B cell (primary cell): ENCODE measurements around the gene UNC13A. TPM values are rescaled to one million over a fixed set of nuclear protein-coding genes. Genes with fewer than 3 reads are reported as not detected.

Experiments used
- ATAC-seq: fragments of 200-7000 bp; cut with Tn5 transposase; one replicate; pipeline ENCODE4 v1.10.0; 2021; ENCODE audit warnings: low read depth, mild to moderate bottlenecking, moderate number of reproducible peaks, moderate library complexity
- CTCF ChIA-PET: fragments of 350-600 bp; sonication (Branson Sonifier 250); formaldehyde crosslinking; loops from one replicate; lab custom pipeline; 2021; ENCODE audit warnings: antibody characterized with exemption, inconsistent platforms; lab: Charles Lee
- POLR2A ChIA-PET: fragments of 350-600 bp; sonication (Branson Sonifier 250); formaldehyde crosslinking; loops from one replicate; lab custom pipeline; 2021; ENCODE audit warnings: antibody characterized with exemption; lab: Charles Lee
- DNase-seq: peaks from one replicate; pipeline ENCODE4 v3.0.0; 2013
- H2AFZ ChIP-seq: 2 replicates; pipeline ENCODE4 v1.6.1; 2012; ENCODE audit warnings: mild to moderate bottlenecking, low read depth, low read length; ENCODE audit not compliant: insufficient read depth, poor library complexity, severe bottlenecking
- H3K27ac ChIP-seq, 2 donors: 1 replicate in 1 of 2; 2 replicates in 1 of 2; pipeline ENCODE4 v1.5.1; 2012 to 2013; ENCODE audit warnings: low read length in 2 of 2, mild to moderate bottlenecking in 2 of 2, moderate library complexity in 1 of 2
- H3K27me3 ChIP-seq, 4 experiments: fragments of 200-600 bp in 1 of 4; sonication (generic) in 1 of 4; replicated peaks in 1 of 4; 1 replicate in 2 of 4; 2 replicates in 2 of 4; pipeline versions ENCODE4 v1.6.1 to v1.7.0; 2013 to 2016; ENCODE audit warnings: low read length in 3 of 4, mild to moderate bottlenecking in 2 of 4, mixed read lengths in 1 of 4, moderate library complexity in 1 of 4; ENCODE audit not compliant: insufficient read depth in 4 of 4, control insufficient read depth in 3 of 4; ENCODE audit errors: control extremely low read depth in 1 of 4
- H3K36me3 ChIP-seq, 2 experiments: replicated peaks in 1 of 2; 1 replicate in 1 of 2; 2 replicates in 1 of 2; pipeline versions ENCODE4 v1.6.1 to v1.7.1; 2013; ENCODE audit warnings: low read length in 1 of 2; ENCODE audit not compliant: insufficient read depth in 2 of 2, control insufficient read depth in 1 of 2; ENCODE audit errors: control extremely low read depth in 1 of 2, extremely low read depth in 1 of 2
- H3K4me1 ChIP-seq, 2 donors: fragments of 200-600 bp in 1 of 2; sonication (generic) in 1 of 2; 1 replicate in 1 of 2; 2 replicates in 1 of 2; pipeline versions ENCODE4 v1.5.1 to v1.6.1; 2013 to 2017; ENCODE audit warnings: low read length in 2 of 2; ENCODE audit not compliant: control insufficient read depth in 2 of 2, insufficient read depth in 2 of 2
- H3K4me2 ChIP-seq: replicated peaks from 2 replicates; pipeline ENCODE3; 2012; ENCODE audit warnings: mild to moderate bottlenecking, low read depth, low read length; ENCODE audit not compliant: poor library complexity, severe bottlenecking
- H3K4me3 ChIP-seq, 5 experiments: fragments of 200-600 bp in 1 of 5; sonication (generic) in 1 of 5; 1 replicate in 3 of 5; 2 replicates in 2 of 5; pipeline versions ENCODE4 v1.5.1 to v1.7.0; 2011 to 2016; ENCODE audit warnings: low read length in 4 of 5, mild to moderate bottlenecking in 4 of 5, low read depth in 2 of 5, control low read depth in 1 of 5, moderate library complexity in 1 of 5; ENCODE audit not compliant: insufficient read depth in 1 of 5; ENCODE audit errors: control extremely low read depth in 1 of 5, extremely low read depth in 1 of 5
- H3K79me2 ChIP-seq: fragments of 200-600 bp; sonication (generic); one replicate; pipeline ENCODE4 v1.6.0; 2016; ENCODE audit warnings: low read length; ENCODE audit not compliant: control insufficient read depth, insufficient read depth
- H3K9ac ChIP-seq: fragments of 200-600 bp; sonication (generic); 2 replicates; pipeline ENCODE4 v1.6.1; 2017; ENCODE audit warnings: mild to moderate bottlenecking, low read length, moderate library complexity
- H3K9me3 ChIP-seq, 3 donors: one replicate each; pipeline versions ENCODE4 v1.6.1 to v1.7.1; 2013; ENCODE audit warnings: low read length in 2 of 3; ENCODE audit not compliant: control insufficient read depth in 2 of 3, insufficient read depth in 1 of 3; ENCODE audit errors: control extremely low read depth in 1 of 3
- H4K20me1 ChIP-seq: 2 replicates; pipeline ENCODE4 v1.6.0; 2012; ENCODE audit warnings: mild to moderate bottlenecking, low read length; ENCODE audit not compliant: insufficient read depth, control insufficient read depth, poor library complexity, severe bottlenecking
- H3K27ac Mint-ChIP-seq: one replicate; pipeline ENCODE4 v1.8.0; 2021; ENCODE audit warnings: mixed read lengths
- H3K27me3 Mint-ChIP-seq: one replicate; pipeline ENCODE4 v1.8.0; 2021; ENCODE audit warnings: mixed read lengths
- H3K4me1 Mint-ChIP-seq: one replicate; pipeline ENCODE4 v1.8.0; 2021; ENCODE audit warnings: mixed read lengths
- H3K4me3 Mint-ChIP-seq: one replicate; pipeline ENCODE4 v1.8.0; 2021; ENCODE audit warnings: mixed read lengths
- H3K9me3 Mint-ChIP-seq: one replicate; pipeline ENCODE4 v1.8.0; 2022; ENCODE audit warnings: mixed read lengths; ENCODE audit not compliant: insufficient read depth
- EZH2 ChIP-seq: IDR thresholded peaks from 2 replicates; pipeline ENCODE4 v1.6.1; 2012; ENCODE audit warnings: borderline replicate concordance, low read depth, mild to moderate bottlenecking, moderate library complexity, low read length; ENCODE audit not compliant: insufficient read depth, poor library complexity, severe bottlenecking
- WGBS: methylation state at CpG from one replicate; pipeline ENCODE4 v1.1.5; 2013; ENCODE audit warnings: missing lambda C conversion rate; ENCODE audit not compliant: insufficient coverage; 5-methylcytosine and 5-hydroxymethylcytosine counted together
- intact Hi-C: fragments of 100-400 bp; cut with micrococcal nuclease; formaldehyde crosslinking; loops from one replicate; pipeline ENCODE4 v1.10.0; 2022
- polyA plus RNA-seq: library from polyadenylated mRNA; depleted of rRNA; stranded (reverse); fragments of >200 nt; gene quantifications from 2 replicates; pipeline ENCODE4 v1.2.3, GENCODE V29; 2012
- total RNA-seq, 2 donors: library from RNA; stranded (reverse); fragments of 120-200 nt in 1 of 2; gene quantifications; 1 replicate in 1 of 2; 2 replicates in 1 of 2; pipeline versions ENCODE4 v1.2.3 to v1.2.4, GENCODE V29; 2013 to 2022
- TF ChIP-seq, protein P1 (sequence below): fragments of 200-600 bp; IDR thresholded peaks from one replicate; pipeline ENCODE4 v1.8.0; 2022; ENCODE audit warnings: antibody characterized with exemption, mild to moderate bottlenecking

Gene UNC13A
- total and polyA plus RNA-seq, 2 donors (not counting 1 experiment from before 2014, with no cell fraction given) = 0.10 TPM; not detected in 1

DNA sequence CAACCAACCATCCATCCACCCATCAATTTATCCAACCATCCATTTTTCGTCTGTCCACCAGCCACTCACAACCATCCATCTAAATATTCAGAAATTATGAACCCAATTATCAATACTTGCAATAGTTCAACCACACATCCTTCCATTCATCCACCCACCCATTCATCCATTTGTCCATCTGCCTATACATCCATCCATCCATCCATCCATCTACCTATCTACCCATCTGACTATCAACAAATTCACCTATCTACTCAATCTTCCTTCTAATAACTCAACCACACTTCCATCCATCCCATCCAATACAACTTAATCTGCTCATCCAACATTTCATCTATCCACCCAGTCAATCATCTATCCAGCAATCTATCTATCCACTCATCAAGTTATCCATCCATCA is 46.3 kb downstream of the UNC13A start:
- H3K27ac Mint-ChIP-seq = no peak overlapping the region
- H3K27ac ChIP-seq = no peak overlapping the region
- intact Hi-C loops = no loop called here
- no peaks in the 10 kb centered on the region for H3K4me1 ChIP-seq
- no peaks in the 10 kb centered on the region for H3K79me2 ChIP-seq
- peaks cover 0 to 5% (median 0%) of the 10 kb centered on the region in 3 donors for H3K9me3 ChIP-seq
- H3K27me3 ChIP-seq = peaks cover 0 to 19% (median 2%) of the 10 kb centered on the region in 4 experiments
- no peak overlapping the region for H3K9ac ChIP-seq
- no peak overlapping the region for H3K4me3 Mint-ChIP-seq
- H2AFZ ChIP-seq = no peak overlapping the region
- H3K4me3 ChIP-seq = no peak overlapping the region
- no peaks in the 10 kb centered on the region for H3K36me3 ChIP-seq
- no peaks in the 10 kb centered on the region for H4K20me1 ChIP-seq
- no peaks in the 10 kb centered on the region for H3K9me3 Mint-ChIP-seq
- H3K4me2 ChIP-seq = no peak overlapping the region
- H3K27me3 Mint-ChIP-seq = peaks cover 24% of the 10 kb centered on the region
- no peak for DNase-seq
- 63% methylated on average over 1 of the region's 1 CpG for WGBS
- no peak for TF ChIP-seq EZH2
- TF ChIP-seq, protein P1, sequence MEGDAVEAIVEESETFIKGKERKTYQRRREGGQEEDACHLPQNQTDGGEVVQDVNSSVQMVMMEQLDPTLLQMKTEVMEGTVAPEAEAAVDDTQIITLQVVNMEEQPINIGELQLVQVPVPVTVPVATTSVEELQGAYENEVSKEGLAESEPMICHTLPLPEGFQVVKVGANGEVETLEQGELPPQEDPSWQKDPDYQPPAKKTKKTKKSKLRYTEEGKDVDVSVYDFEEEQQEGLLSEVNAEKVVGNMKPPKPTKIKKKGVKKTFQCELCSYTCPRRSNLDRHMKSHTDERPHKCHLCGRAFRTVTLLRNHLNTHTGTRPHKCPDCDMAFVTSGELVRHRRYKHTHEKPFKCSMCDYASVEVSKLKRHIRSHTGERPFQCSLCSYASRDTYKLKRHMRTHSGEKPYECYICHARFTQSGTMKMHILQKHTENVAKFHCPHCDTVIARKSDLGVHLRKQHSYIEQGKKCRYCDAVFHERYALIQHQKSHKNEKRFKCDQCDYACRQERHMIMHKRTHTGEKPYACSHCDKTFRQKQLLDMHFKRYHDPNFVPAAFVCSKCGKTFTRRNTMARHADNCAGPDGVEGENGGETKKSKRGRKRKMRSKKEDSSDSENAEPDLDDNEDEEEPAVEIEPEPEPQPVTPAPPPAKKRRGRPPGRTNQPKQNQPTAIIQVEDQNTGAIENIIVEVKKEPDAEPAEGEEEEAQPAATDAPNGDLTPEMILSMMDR = no peak
- ATAC-seq = no peak
- POLR2A ChIA-PET = no interaction called here
- no peaks in the 10 kb centered on the region for H3K4me1 Mint-ChIP-seq
- CTCF ChIA-PET = no interaction called here

DNA sequence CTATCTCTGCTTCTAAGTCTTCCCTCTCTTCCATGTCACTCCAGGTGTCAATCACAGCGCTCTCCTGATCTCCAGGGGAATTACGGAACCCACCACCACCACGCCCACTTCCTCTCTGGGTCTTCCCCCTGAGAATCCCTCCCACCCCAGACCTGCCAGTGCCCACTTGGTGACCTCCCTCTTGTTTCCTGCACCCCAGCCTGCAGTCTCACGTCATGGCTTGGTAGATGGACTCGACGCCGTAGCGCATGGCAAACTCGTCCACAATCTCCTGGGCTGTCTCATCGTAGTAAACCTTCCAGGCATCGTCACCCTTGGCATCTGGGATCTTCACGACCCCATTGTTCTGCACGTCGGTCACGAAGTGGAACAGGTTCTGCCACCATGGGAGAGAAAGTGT is 47.0 kb downstream of the UNC13A start:
- Histone ChIP-seq H3K9ac (no peak overlapping the region), H3K27ac (no peak overlapping the region), H3K36me3 (no peaks in the 10 kb centered on the region), H2AFZ (no peak overlapping the region), H3K27me3 (peaks cover 0 to 17% (median 0%) of the 10 kb centered on the region in 4 experiments), H3K4me3 (no peak overlapping the region), H3K9me3 (peaks cover 0 to 4% (median 0%) of the 10 kb centered on the region in 3 donors), H3K4me1 (no peaks in the 10 kb centered on the region), H3K4me2 (no peak overlapping the region), H4K20me1 (no peaks in the 10 kb centered on the region), H3K79me2 (no peaks in the 10 kb centered on the region)
- Mint-ChIP-seq H3K4me1 (no peaks in the 10 kb centered on the region), H3K9me3 (no peaks in the 10 kb centered on the region), H3K27ac (no peak overlapping the region), H3K4me3 (no peak overlapping the region), H3K27me3 (peaks cover 24% of the 10 kb centered on the region)
- ChIA-PET CTCF (no interaction called here), POLR2A (no interaction called here)
- DNase-seq = no peak
- no peak for ATAC-seq
- WGBS = 77% methylated on average over 14 of the region's 15 CpGs
- intact Hi-C loops = no loop called here
- TF ChIP-seq, protein P1 = no peak
- no peak for TF ChIP-seq EZH2
